AG20443 (cell line): ENCODE measurements around the gene CCDC57.
A peak's percentile ranks its signal among the peaks of the same experiment; 100 is the strongest.

Experiments
- DNase-seq: peaks from one replicate; pipeline ENCODE4 v3.0.0; 2012; ENCODE audit warnings: low spot score, mixed read lengths

The CCDC57 gene

DNA sequence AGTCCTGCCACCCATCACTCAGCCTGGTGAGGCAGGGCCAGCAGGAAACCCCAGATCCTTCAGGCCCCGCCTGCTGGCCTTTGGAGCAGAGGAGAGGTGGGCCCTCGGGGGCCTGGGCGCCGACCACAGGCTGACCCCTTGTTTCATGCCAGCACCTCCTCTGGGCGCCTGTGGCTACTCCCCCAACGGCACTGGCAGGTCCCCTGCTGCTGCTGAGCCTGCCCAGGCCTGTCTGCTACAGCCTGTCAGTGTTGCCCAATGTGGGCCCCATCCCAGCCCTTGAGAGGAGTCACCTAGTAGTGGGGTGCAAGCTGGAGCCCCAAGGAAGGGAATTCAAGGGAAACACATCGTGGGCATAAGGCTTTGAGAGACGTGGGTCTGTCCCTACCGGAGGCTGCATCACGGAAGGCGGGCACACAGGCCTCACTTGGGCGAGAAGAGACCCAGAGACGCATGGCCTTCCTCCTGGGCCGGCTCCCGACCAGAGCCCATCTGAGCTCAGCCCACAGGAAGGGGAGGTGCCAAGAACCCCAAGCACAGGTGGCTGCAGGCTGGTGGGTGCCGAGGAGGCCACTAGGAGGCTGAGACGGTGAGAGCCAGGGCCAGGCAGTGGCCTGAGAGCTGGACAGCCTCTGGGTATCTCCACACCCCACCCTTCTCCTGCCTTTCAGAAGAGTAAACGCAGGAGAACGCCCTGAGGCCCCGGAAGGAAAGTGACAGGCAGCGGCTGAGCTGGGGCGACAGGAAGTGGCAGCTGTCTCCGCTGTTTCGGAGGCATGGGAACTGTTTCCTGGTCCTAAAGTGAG, 106.6 kb downstream of the CCDC57 start:
- peak; percentile 61 for DNase-seq

DNA sequence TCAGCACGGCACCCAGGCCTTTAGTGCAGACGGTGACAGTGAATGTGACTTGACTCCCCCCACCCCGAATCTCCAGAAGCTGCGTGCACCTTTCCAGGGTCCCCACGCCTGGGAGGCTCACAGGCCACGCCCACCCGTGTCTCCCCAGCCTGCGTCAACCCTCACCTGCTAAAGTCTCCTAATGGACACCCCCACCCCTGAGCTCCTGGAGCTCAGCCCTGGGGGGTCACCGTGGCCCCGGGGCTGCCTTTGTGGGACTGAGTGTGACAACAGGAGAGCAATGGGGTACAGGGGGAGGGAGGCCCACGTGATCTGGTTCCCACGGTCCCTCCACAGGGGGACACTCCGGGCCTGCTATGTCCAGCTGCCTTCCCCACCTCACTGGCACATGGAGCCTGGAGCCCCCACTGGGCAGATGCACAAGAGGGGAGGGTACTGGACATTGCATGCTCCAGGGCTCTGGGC, 107.2 kb downstream of the CCDC57 start:
- no peak for DNase-seq

DNA sequence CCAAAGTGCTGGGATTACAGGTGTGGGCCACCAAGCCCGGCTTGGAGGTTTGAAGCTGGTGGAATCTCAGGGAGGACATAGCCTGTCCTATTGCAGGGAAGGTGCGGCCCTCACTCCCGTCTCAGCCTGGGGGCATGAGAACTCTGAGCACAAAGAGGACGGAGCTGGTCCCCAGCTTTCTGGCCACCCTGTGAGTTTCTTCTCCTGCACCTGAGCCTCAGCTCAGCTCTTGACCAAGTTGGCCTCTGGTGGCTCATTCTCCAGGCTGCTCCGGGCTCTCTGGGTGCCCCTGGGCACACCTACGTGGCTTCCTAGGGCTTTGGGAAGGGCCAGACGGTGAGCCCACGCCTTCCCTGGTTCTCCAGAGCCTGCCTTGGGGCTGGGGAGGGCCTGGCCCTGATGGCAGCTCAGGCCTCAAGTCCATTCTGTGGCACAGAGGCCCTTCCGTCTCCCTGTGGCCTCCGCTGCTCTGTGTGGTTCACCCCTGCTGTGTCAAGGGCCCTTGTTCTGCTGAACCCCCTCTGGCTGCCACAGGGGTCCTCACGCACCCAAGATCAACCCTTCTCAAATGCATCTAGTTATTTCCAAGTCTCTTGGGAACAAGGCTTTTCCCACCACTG, 107.7 kb downstream of the CCDC57 start:
- DNase-seq: no peak

DNA sequence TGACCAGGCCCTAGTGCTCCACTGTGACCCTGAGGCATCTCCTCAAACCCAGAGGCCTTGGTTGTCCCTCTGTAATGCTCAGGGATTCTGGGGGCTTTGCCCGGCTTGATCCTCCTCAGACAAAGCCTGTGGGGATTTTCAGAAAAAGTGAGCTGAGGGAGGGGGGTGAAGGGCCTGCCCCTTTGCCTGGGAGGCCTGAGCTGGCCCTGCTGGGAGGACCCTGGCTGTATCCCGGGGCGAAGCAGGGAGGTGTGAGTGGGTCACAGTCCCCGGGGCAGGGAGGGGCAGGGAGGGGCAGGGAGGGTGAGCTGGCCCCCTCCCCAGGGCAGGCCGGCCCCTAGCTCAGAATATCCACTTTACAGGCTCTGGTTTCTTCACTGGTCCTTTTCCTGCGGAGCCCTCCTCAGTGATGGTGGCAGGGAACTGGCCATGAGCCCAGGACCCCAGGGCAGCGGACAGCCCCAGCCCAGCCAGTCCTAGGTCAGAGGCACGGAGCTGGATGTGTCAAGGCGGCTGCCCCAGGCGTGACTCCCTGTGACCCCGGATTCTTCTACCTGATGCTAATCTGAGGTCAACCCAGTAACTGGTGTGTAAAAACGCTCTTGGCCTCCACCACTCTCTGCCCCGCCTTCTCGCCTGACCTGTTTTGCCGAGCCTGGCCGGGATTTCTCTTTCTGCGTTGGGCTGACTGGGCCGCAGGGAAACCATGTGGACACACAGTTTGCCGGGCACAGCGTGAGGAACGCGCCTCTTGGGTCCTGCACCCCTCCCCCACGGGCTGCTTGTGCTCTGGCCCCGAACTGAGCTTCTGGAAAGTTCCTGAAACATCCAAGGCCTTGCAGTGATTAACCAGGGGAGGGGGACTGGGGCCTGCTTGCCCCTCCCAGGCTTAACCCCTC, 108.8 kb downstream of the CCDC57 start:
- DNase-seq: peak; percentile 40

DNA sequence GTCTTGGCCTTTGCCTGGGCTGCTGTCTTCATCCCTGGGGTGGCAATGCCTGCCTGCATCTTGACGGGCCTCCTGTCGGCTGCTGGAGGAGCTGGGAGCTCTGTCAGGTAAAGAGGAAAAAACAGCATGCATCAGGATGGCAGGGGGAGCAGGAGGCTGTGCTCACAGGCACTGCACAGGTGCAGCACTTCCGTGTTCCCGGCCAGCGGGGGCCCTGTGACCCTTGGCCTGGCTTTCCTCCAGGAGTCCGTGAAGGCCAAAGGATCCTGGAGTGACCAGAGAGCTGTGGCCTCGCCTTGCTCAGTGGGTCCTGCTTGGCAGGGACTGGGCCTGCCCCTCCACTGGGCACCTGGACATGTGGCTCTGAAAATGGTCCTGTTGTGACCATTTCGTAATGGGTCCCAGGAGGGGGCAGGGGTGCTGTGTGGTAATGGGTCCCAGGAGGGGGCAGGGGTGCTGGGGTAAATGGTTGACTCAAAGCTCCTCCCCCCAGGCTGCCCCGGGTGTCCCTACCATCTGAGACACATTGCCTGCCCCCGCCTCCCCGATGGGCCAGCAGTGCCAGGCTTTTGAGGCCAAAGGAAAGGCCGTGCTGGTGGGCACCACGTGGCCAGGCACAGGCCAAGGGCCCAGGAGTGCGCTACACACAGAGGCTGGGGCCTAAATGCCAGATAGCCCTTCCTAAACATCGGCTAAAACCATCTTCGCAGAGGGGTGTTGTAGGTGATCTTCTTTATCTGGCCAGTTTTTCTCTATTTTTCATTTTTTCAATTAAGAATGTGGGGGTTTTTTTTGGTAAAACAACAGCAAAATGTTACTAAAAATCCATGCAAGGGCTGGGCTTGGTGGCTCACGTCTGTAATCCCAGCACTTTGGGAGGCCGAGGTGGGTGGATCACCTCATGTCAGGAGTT, 110.6 kb downstream of the CCDC57 start:
- no peak for DNase-seq

DNA sequence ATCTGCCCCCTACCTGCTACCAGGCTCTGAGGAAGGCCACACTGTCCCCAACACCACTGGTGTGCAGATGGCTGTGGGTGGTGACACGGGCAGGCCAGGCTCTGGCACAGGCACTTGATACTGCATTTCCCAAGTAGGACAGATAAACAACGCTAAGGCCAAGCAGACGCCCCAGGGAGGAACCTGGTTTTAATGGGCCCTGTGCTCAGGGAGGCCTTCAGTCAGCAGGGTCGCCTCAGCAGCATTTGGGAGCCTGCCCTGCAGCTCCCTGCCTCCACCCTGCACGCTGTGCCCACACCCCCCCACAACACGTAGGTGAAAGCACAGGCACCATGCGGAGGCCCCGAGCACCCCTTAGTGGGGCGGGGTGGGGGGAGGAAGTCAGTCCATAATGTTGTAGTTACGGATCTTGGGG, 111.3 kb downstream of the CCDC57 start:
- no peak for DNase-seq

DNA sequence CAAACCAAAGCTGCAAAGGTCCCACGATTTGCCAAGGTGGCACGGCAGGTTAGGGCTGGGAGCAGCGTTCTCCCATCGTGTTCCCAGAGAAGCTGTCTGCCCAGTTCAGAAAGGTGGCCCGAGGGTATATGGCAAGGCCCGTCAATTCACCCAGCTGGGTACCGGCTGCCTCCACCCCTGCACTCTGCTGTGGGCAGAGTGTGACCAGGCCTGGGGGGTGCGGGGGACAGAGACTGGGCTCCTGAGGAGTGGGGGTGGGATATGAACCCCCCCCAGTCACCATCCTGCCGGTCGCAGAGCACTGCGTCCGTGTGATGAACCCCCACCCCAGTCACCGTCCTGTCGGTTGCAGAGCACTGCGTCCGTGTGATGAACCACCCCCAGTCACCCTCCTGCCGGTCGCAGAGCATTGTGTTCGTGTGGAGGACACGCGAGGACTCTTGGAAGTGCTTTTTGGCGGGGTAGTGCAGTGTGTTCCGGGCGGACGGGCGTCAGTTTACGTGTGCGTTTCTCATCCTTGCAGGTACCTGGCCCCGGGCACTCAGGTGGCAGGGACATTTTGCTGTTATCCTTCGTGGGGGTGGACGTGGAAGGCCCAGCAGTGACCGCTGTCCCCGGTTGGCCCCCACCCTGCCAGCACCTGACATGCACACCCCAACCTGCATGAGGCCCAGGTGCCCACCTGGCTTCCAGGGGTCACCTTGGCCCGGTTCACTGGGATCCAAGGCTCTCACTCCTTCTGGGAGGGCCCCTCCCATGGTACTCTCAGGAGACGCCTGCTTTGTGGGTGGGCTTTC, 111.9 kb downstream of the CCDC57 start:
- no peak for DNase-seq

DNA sequence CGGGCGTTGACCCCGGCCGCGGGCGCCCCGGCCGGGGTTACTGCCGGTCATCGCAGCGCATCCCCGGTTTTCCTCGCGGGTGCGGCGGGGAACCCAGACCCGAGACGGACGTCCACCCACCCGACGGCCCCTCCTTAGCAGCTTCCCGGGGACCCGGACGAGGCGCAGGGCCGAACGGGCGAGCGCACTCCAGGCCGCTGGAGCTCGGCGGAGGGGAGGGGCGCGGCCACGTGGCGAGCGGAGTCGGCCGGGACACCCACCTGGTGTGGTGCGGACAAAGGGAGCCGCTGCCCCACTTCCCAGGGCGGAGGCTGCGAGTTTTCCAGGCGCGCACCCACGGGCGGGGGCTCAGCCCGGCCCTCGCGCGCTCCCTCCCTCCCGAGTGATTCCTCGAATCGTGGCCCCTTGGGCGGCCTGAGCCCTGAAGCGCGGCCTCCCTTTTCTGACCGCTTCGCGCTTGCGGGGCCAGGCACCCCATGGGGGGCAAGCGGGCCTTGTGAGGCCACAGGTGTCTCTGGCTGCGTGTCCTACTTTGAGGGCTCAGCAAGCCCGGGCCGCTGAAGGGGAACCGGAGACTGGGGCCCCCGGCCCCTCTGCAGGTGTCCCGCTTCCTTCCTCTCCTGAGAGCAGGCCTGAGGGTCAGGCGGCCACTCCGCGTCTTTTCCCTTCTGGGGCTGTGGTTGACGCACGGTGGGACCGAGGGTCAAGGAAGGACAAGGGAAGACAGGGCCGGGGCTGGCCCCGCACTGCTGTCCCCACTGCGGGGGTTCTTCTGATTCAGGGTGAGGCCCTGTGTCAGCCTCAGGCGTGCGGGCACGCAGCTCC, 113.5 kb downstream of the CCDC57 start:
- DNase-seq: no peak

DNA sequence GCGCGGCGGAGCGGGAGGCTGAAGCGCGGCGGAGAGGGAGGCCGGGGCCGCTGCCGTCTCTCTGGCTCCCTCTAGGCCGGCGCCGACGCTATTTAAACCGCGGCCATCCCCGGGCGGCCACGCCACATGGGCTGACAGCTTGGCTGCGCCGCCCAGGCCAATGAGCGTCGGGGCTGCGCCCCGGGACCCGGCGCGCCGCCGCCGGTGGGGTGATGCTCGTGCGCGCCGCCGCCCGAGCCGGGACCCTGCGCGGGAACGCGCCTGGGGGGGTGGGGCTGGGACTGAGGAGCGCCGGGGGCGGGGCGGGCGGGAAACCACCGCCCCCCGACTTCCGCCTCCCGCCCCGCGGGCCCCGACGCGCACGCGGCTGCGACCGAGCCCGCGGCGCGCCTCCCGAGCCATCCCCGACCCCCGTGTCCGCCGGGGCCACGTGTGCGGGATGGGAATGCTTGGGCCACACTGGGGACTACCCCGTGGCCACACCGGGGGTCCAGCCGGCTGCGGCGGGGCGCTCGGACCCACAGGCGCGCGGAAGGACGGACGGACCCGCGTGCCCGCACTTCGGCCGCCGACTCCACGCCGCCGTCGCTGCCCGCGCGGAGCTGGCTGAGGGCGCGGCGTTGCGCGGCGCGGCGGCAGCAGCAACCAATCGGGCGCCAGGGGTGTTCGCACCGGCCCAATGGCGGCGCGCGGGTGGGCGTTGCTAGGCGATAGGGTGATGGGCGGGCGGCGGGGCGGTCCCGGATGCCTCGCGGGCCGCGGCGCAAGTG, 114.3 kb downstream of the CCDC57 start, which contains the start of gene FASN:
Gene FASN, minus strand, starts transcription at position 68 of the 770 bp plus-strand sequence. CDS start 1,791 bp downstream, outside the sequence.
- DNase-seq: peak; percentile 100

DNA sequence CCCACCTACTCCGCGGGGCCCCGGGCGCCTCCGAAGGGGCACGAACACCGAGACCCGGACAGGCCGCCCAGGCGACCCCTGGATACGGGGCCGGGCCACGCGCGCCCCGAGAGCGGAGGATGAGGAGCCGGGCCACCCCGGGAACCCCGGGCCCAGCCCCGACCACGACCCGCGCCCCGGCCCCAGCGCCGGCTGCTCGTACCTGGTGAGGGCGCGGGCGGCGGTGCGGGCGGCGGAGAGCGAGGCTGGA, 114.8 kb downstream of the CCDC57 start:
- no peak for DNase-seq

DNA sequence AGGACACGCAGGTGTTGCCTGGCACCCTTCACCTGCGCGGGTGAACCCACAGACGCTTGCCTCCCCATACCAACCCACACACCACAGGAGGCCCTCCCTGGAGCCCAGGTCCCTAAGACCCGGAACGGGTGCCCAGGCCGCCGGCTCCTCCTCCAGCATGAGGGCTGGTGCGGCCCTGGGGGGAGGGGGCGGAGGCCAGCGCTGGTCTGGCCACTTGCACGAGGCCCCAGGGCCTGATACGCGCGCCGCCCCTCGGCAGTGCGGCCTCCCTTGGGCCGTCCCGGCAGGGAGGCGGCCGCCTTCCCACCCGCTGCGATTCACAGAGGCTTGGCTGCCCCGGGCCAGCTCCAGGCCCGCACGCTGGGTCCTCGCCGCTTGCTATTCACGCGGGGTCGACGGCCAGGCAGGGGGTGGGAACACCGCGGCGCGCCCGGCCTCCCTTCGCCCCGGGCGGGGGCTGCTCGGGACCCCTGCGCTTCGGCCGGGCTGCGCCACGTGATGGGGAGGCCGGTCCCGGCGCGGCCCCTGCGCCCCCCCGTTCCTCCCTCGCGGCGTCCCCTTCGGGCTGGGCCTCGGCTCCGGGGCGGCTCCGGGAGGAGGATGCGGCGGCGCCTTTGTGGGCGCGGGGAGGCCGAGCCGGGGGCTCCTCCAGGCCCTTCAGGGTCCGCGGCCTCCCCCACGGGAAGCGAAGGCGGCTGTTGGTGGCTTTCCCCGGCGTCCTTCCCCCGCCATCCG, 115.3 kb downstream of the CCDC57 start:
- peak; percentile 86 for DNase-seq

DNA sequence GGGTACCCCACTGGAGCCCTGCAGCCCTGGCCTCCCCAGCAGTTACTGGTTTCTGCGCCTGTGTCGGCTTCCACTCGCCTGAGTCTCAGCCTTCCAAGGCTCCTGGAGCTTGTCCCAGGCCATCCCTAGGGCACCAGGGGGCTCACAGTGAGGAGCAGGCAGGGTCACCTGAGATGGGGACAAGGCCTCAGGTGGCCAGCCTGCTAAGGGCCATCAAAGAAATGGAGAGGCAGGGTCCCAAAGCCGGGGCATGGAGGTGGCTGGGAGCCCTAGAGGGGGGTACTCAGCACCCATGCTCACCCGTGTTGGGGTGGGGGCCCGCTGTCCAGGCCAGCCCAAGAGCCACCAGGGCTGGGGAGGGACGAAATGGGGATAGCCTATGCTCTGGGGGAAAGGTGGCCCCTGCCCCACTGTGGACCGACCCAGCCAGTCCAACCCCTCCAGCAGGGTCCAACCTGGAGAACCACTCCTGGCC, 115.9 kb downstream of the CCDC57 start:
- no peak for DNase-seq

DNA sequence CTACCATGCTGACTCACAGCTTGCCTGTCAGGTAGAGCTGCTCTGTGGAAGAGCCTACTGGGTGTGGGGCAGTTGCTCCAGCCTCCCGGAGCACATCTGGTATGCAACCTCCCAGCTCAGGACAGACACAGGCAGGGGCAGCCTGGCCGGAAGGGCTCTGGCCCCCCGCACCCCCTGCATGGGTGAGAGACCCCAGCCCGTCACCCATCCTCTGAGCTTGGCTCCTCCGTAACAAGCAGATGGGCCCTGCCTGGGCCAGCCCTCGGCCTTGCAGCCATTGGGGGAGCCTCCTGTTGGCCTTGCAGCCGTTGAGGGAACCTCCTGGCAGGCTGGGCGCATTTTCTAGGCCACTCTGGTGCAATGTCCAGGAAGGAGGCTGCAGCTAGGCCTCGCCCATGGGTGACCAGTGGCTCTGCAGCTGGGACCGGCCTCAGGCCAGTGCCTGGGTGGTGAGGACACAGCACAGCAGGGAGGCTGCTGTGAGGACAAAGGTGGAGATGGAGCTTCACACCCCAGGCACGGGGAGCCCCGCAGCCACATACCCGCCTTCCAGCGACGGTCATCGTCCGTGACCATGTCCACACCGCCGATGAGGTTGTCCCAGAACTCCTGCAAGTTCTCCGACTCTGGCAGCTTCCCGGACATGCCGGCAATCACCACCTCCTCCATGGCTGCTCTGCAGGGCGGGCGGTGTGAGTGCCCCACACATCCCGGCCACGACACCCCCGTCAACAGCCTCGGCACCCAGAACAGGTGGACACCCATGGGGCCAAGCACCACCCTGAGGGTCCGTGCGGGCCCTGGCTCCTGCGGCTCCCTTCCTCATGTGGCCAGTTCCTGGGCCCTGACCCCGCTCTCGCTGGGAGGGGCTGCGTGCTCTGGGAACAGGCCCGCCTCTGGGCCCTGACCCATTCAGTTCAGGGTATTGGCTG, 116.6 kb downstream of the CCDC57 start:
- DNase-seq: no peak

DNA sequence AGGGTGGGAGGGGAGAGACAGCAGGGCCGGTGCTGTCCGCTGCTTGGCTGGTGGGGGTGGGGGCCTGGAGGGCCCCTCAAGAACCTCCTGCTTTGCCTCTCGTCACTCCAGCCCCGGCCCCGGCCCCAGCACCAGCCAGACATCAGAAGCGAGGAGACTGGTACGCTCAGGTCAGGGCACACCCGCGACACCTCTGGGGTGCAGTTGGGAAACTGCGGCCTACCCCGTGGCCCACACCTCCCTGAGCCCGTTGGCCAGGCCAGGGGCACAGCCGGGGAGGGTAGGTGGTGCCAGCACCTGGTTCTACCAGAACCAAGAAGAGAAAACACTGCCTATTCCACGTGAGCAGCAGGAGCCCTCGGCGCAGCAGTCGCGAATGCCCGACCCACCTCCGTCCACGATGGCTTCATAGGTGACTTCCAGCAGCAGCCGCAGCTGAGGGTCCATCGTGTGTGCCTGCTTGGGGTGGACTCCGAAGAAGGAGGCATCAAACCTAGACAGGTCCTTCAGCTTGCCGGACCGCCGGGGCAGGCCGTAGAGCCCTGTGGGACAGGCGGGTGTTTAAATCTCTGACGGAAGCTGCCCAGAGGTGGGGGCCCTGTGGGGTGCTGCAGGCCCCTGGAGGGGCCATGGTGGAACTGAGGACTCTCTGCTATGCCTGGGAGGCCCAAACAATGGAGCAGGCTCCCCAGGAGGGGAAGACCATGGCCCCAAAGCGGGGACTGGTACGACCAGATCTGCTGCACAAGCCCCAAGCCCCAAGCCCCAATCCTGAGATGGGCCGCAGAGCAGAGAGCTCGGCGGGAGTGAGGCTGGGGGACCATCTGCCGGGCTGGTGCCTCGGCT, 117.5 kb downstream of the CCDC57 start:
- no peak for DNase-seq

DNA sequence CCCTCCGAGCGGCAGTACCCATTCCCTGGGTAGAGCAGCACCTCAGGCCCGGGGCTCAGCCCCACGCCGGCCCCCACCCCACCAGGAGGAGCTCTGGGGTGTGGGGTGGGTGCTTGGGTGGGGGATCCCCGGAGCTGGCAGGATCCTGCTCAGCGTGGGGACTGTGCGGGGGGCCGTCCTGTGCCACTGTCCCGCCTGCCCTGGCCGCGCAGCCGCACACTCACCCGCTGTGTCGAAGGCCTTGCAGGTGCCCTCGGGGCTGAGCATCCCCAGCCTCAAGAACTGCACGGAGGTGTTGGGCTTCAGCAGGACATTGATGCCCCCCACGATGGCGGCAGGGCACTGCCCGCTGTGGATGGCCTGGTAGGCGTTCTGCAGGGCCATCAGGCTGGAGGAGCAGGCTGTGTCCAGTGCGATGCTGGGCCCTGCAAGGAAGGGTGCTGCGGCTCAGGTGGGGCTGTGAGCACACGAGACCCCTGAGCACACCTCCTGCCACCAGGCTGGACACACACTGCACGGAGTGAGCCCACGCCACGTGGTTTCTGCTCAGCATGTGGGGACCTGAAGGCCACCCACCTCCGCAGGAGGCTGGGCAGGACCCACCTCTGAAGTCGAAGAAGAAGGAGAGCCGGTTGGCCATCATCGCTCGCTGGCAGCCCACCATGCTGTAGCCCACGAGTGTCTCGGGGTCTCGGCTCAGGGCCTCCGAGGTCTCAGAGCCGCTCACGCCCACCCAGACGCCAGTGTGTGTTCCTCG, 119.5 kb downstream of the CCDC57 start:
- no peak for DNase-seq

DNA sequence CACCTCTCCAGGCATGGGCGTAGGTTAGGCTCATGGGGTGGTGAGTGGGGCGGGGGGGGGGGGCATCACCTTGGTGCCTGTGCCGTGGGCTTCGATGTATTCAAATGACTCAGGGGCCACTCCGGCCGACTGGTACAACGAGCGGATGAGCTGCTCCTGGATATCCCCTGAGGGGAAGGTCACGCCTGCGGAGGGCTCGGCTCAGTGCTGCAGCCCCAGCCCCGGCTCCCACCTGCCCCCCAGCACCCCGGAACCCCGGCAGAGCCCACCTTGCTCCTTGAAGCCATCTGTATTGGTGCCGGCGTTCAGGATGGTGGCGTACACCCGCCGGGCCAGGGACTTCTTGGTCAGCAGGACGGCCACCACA, 120.0 kb downstream of the CCDC57 start:
- no peak for DNase-seq
